ENCODE data around the gene OGFRL1. TPM values are rescaled to one million over a fixed set of nuclear protein-coding genes. Genes with fewer than 3 reads are reported as not detected.
A peak's percentile ranks its signal among the peaks of the same experiment; 100 is the strongest.

The OGFRL1 gene
- total and polyA plus RNA-seq, 2 experiments from 2014 or later = 41.7 to 83.8 TPM

- Histone ChIP-seq H3K4me1 (ENCODE audit: insufficient read depth) (no peaks in the 10 kb centered on the region), H3K79me2 (peaks cover 35% of the 10 kb centered on the region), H3K9me3 (ENCODE audit: low read depth) (no peaks in the 10 kb centered on the region), H3K36me3 (replicated peaks; ENCODE audit: insufficient read depth, low read depth) (no peaks in the 10 kb centered on the region), H3K27me3 (no peaks in the 10 kb centered on the region), H3K4me2 (peak overlapping the region; percentile 98), H3K27ac (peak overlapping the region; percentile 68), H2AFZ (no peak overlapping the region), H3K9me2 (replicated peaks; ENCODE audit: insufficient read depth) (no peaks in the 10 kb centered on the region), H4K20me1 (ENCODE audit: insufficient read depth, poor library complexity, severe bottlenecking) (no peaks in the 10 kb centered on the region), H3K4me3 (no peak overlapping the region)
- DNase-seq (ENCODE audit: low spot score) = no peak
- 72% methylated on average over 4 of the region's 4 CpGs for WGBS (ENCODE audit: low lambda C conversion rate, missing lambda C conversion rate)
- TF ChIP-seq EZH2 (IDR thresholded peaks at IDR 0.05; ENCODE audit: borderline replicate concordance) (no peak), EZH2phosphoT487 (IDR thresholded peaks at IDR 0.05; ENCODE audit: low read depth, severe bottlenecking, unreplicated experiment) (no peak)
- TF ChIP-seq, protein P1, sequence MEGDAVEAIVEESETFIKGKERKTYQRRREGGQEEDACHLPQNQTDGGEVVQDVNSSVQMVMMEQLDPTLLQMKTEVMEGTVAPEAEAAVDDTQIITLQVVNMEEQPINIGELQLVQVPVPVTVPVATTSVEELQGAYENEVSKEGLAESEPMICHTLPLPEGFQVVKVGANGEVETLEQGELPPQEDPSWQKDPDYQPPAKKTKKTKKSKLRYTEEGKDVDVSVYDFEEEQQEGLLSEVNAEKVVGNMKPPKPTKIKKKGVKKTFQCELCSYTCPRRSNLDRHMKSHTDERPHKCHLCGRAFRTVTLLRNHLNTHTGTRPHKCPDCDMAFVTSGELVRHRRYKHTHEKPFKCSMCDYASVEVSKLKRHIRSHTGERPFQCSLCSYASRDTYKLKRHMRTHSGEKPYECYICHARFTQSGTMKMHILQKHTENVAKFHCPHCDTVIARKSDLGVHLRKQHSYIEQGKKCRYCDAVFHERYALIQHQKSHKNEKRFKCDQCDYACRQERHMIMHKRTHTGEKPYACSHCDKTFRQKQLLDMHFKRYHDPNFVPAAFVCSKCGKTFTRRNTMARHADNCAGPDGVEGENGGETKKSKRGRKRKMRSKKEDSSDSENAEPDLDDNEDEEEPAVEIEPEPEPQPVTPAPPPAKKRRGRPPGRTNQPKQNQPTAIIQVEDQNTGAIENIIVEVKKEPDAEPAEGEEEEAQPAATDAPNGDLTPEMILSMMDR (IDR thresholded peaks at IDR 0.05; ENCODE audit: poor library complexity) = no peak
Measured at GRCh38 chr6:71292001-71292400, 3.4 kb downstream of the OGFRL1 start.

DNA sequence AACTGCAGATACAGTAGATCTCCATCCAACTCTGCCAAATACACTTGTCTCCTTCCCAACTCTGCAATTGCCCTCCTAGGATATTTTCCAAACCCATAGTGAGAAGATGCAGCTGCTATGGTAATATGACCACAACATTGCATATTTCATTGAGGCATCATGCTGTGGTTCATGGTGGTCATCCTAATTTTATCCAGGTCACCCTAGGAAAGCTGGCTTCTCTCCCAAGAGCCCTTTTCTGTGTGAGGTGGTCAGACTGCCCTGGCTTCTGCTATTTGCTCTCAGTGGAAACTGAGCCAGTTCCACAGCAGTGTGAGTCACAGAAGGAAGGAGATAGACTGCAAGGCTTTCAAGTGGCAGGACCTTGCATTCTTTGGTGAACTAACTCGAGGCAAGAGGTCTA is 5.5 kb downstream of the OGFRL1 start:
- peak overlapping the region; percentile 4 for H3K4me2 ChIP-seq
- DNase-seq (ENCODE audit: low spot score) = no peak
- H2AFZ ChIP-seq = no peak overlapping the region
- H3K4me1 ChIP-seq (ENCODE audit: insufficient read depth) = no peaks in the 10 kb centered on the region
- TF ChIP-seq EZH2 (IDR thresholded peaks at IDR 0.05; ENCODE audit: borderline replicate concordance) = no peak
- H3K36me3 ChIP-seq (replicated peaks; ENCODE audit: insufficient read depth, low read depth) = no peaks in the 10 kb centered on the region
- H4K20me1 ChIP-seq (ENCODE audit: insufficient read depth, poor library complexity, severe bottlenecking) = no peaks in the 10 kb centered on the region
- no peaks in the 10 kb centered on the region for H3K27me3 ChIP-seq
- no peak overlapping the region for H3K4me3 ChIP-seq
- no peaks in the 10 kb centered on the region for H3K9me2 ChIP-seq (replicated peaks; ENCODE audit: insufficient read depth)
- H3K27ac ChIP-seq = no peak overlapping the region
- H3K79me2 ChIP-seq = peaks cover 35% of the 10 kb centered on the region
- no peaks in the 10 kb centered on the region for H3K9me3 ChIP-seq (ENCODE audit: low read depth)
- whole genome bisulfite sequencing (ENCODE audit: low lambda C conversion rate, missing lambda C conversion rate) = 40% methylated on average over 1 of the region's 1 CpG

- Histone ChIP-seq H3K36me3 (replicated peaks; ENCODE audit: insufficient read depth, low read depth) (no peaks in the 10 kb centered on the region), H3K4me3 (no peak overlapping the region), H3K27ac (no peak overlapping the region), H3K4me1 (ENCODE audit: insufficient read depth) (no peaks in the 10 kb centered on the region), H3K9me2 (replicated peaks; ENCODE audit: insufficient read depth) (no peaks in the 10 kb centered on the region), H3K4me2 (no peak overlapping the region), H3K9me3 (ENCODE audit: low read depth) (no peaks in the 10 kb centered on the region), H2AFZ (no peak overlapping the region), H3K27me3 (no peaks in the 10 kb centered on the region), H3K79me2 (peaks cover 6% of the 10 kb centered on the region), H4K20me1 (ENCODE audit: insufficient read depth, poor library complexity, severe bottlenecking) (no peaks in the 10 kb centered on the region)
- TF ChIP-seq EZH2phosphoT487 (IDR thresholded peaks at IDR 0.05; ENCODE audit: low read depth, severe bottlenecking, unreplicated experiment) = no peak
- TF ChIP-seq EZH2 (IDR thresholded peaks at IDR 0.05; ENCODE audit: borderline replicate concordance) = no peak
- TF ChIP-seq, protein P1 (IDR thresholded peaks at IDR 0.05; ENCODE audit: poor library complexity) = no peak
- no peak for DNase-seq (ENCODE audit: low spot score)
- 77% methylated on average over 1 of the region's 1 CpG for WGBS (ENCODE audit: low lambda C conversion rate, missing lambda C conversion rate)
Measured at GRCh38 chr6:71298459-71298858, 9.8 kb downstream of the OGFRL1 start.

- Histone ChIP-seq H3K4me3 (no peak overlapping the region), H3K4me1 (ENCODE audit: insufficient read depth) (no peaks in the 10 kb centered on the region), H3K27ac (no peak overlapping the region), H3K4me2 (no peak overlapping the region), H3K9me3 (ENCODE audit: low read depth) (no peaks in the 10 kb centered on the region), H4K20me1 (ENCODE audit: insufficient read depth, poor library complexity, severe bottlenecking) (no peaks in the 10 kb centered on the region), H2AFZ (no peak overlapping the region), H3K79me2 (no peaks in the 10 kb centered on the region), H3K27me3 (no peaks in the 10 kb centered on the region), H3K9me2 (replicated peaks; ENCODE audit: insufficient read depth) (no peaks in the 10 kb centered on the region), H3K36me3 (replicated peaks; ENCODE audit: insufficient read depth, low read depth) (no peaks in the 10 kb centered on the region)
- DNase-seq (ENCODE audit: low spot score) = no peak
- TF ChIP-seq, protein P1 (IDR thresholded peaks at IDR 0.05; ENCODE audit: poor library complexity) = no peak
- no peak for TF ChIP-seq EZH2phosphoT487 (IDR thresholded peaks at IDR 0.05; ENCODE audit: low read depth, severe bottlenecking, unreplicated experiment)
- TF ChIP-seq EZH2 (IDR thresholded peaks at IDR 0.05; ENCODE audit: borderline replicate concordance) = no peak
Measured at GRCh38 chr6:71299541-71300470, 11.2 kb downstream of the OGFRL1 start.

Measured in hepatocyte (in vitro differentiated cells).